ENCODE results near the gene MAP7.

GRCh38 chr6:136303516-136303915 lies 246.7 kb downstream of the MAP7 start:
- TF ChIP-seq CTCF (IDR thresholded peaks at IDR 0.05) (no peak), POLR2A (IDR thresholded peaks at IDR 0.05) (no peak), EP300 (IDR thresholded peaks at IDR 0.05) (no peak), POLR2AphosphoS5 (IDR thresholded peaks at IDR 0.05) (no peak)
